GM18867 (cell line): ENCODE results near the gene IL15RA.
"Not testable (repeated sequence)": the region's sequence is repeated elsewhere in the genome, so short reads cannot be mapped to it uniquely, and the experiment has no call there.

ENCODE experiments used
- ATAC-seq: cut with Tn5 transposase; IDR thresholded peaks from one replicate; pipeline ENCODE4 v1.9.1; 2021; ENCODE audit warnings: mild to moderate bottlenecking, moderate library complexity; ENCODE audit not compliant: unreplicated experiment

The IL15RA gene

GRCh38 chr10:6006546-6006945, 29.2 kb upstream of the IL15RA start:
- no peak for ATAC-seq

- no peak for ATAC-seq
These were observed 28.6 kb upstream of the IL15RA start for GRCh38 chr10:6005856-6006395.

- not testable (repeated sequence) for ATAC-seq
These were observed 27.9 kb upstream of the IL15RA start for GRCh38 chr10:6005161-6005804.

- peak; percentile 76 for ATAC-seq
These were observed 25.6 kb upstream of the IL15RA start for GRCh38 chr10:6002809-6003510.

- no peak for ATAC-seq
These were observed 22.3 kb upstream of the IL15RA start for GRCh38 chr10:5999440-6000165.

- ATAC-seq = no peak
These were observed 19.4 kb upstream of the IL15RA start for GRCh38 chr10:5996696-5997095.

GRCh38 chr10:5992398-5992797, 15.1 kb upstream of the IL15RA start:
- no peak for ATAC-seq

GRCh38 chr10:5991708-5992107, 14.4 kb upstream of the IL15RA start:
- no peak for ATAC-seq

GRCh38 chr10:5989756-5990155, 12.4 kb upstream of the IL15RA start:
- ATAC-seq = no peak

GRCh38 chr10:5988336-5988920, 11.1 kb upstream of the IL15RA start:
- no peak for ATAC-seq

GRCh38 chr10:5987747-5988146, 10.4 kb upstream of the IL15RA start:
- ATAC-seq = no peak

- no peak for ATAC-seq
These were observed 7.7 kb upstream of the IL15RA start for GRCh38 chr10:5985029-5985428.

- no peak for ATAC-seq
These were observed 6.4 kb upstream of the IL15RA start for GRCh38 chr10:5983774-5984173.

- ATAC-seq = no peak
These were observed 4.2 kb upstream of the IL15RA start for GRCh38 chr10:5981529-5981928.

GRCh38 chr10:5978230-5978489, 817 bp upstream of the IL15RA start:
- no peak for ATAC-seq

GRCh38 chr10:5976512-5977470, 552 bp downstream of the IL15RA start:
- ATAC-seq = peak; percentile 8

GRCh38 chr10:5975641-5976473, 1.5 kb downstream of the IL15RA start:
- peak; percentile 64 for ATAC-seq

GRCh38 chr10:5973069-5973468, 4.3 kb downstream of the IL15RA start:
- no peak for ATAC-seq

GRCh38 chr10:5971886-5972285, 5.5 kb downstream of the IL15RA start:
- ATAC-seq = no peak
